VCaP (cell line): ENCODE measurements around the gene DNAH8.
A peak's percentile ranks its signal among the peaks of the same experiment; 100 is the strongest.

Source experiments
- H3K27ac ChIP-seq: fragments of 450-650 bp; 2 replicates; pipeline ENCODE4 v1.5.1; 2017
- TF ChIP-seq, protein P1 (sequence below): fragments of 450-650 bp; conservative IDR thresholded peaks from 2 replicates; pipeline ENCODE4 v1.5.1; 2017; ENCODE audit warnings: mild to moderate bottlenecking, moderate library complexity

DNAH8 gene

GRCh38 chr6:38853236-38853635 is 138.1 kb downstream of the DNAH8 start:
- H3K27ac ChIP-seq = no peak overlapping the region
- TF ChIP-seq, protein P1, sequence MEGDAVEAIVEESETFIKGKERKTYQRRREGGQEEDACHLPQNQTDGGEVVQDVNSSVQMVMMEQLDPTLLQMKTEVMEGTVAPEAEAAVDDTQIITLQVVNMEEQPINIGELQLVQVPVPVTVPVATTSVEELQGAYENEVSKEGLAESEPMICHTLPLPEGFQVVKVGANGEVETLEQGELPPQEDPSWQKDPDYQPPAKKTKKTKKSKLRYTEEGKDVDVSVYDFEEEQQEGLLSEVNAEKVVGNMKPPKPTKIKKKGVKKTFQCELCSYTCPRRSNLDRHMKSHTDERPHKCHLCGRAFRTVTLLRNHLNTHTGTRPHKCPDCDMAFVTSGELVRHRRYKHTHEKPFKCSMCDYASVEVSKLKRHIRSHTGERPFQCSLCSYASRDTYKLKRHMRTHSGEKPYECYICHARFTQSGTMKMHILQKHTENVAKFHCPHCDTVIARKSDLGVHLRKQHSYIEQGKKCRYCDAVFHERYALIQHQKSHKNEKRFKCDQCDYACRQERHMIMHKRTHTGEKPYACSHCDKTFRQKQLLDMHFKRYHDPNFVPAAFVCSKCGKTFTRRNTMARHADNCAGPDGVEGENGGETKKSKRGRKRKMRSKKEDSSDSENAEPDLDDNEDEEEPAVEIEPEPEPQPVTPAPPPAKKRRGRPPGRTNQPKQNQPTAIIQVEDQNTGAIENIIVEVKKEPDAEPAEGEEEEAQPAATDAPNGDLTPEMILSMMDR = no peak

GRCh38 chr6:38856492-38856891 is 141.4 kb downstream of the DNAH8 start:
- H3K27ac ChIP-seq = no peak overlapping the region
- TF ChIP-seq, protein P1 = no peak

DNA sequence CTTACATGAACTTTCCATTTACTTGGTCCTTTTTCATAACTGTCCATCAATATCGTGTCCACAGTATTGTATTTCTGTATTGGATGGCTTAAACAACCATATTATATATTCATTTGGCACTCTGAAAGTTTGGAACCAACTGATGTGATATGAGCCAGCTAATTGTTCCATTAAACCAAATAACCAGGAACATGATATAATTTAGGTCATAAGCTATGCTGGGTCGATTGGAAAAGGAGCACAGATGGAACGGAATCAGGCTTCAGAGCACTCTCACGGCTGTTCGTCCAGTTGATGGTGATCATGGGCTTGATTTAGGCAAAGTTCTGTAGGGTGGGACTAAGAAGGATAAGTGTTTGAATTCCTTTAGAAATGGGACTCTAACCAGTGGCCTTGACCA is 142.7 kb downstream of the DNAH8 start:
- peak overlapping the region; percentile 82 for H3K27ac ChIP-seq
- TF ChIP-seq, protein P1 = no peak

DNA sequence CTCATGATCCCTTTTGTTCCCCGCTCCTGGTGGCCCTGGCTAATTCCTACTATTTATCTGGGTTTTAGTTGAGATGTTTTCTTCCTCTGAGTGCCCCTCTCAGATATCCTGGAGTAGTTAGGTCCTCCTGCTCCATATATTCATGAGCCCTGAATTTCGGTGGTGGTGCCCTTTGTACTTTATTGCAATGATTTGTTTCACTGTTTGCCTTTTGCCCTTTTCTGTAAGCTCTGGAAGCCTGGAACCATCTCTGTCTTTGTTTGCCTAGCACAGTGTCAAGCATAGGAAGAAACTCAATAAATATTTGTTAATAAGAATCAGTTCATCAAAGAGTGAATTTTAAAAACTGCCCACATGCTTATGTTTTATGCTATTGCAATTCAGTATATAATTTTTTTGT is 144.9 kb downstream of the DNAH8 start:
- peak overlapping the region; percentile 82 for H3K27ac ChIP-seq
- TF ChIP-seq, protein P1 = no peak

GRCh38 chr6:38861926-38862401 is 146.9 kb downstream of the DNAH8 start:
- TF ChIP-seq, protein P1 = no peak
- H3K27ac ChIP-seq = peak overlapping the region; percentile 82

DNA sequence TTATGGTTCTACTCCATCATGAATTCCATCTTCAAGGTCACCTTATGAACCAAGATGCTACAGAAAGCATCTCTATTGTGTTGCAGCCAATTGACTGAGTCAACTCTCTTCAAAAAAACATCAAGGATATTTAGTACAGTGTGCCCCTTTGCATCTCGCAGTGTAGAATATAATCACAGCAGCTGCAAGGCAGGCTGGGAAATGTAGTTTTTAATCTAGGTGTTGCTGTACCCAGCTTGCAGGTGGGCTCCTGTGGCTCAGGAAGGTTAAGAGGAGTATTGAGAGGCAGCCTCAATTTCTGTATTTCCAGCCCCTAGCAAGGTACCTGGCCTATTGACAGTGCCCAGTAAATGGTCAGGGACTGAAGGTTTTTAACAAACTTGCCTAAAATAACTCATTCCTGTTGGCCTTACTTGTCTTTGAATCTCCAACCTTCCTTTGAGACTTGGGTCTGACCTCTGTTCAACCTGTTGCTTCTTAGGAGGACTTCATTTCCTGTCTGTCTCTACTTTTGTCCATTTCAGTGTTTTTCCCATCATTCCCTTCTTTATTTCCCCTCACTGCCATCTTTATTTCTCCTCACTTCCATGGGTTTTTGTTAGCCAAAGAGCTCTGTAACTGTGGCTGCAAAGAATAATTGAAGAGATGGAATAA is 150.5 kb downstream of the DNAH8 start:
- TF ChIP-seq, protein P1 = no peak
- no peak overlapping the region for H3K27ac ChIP-seq

DNA sequence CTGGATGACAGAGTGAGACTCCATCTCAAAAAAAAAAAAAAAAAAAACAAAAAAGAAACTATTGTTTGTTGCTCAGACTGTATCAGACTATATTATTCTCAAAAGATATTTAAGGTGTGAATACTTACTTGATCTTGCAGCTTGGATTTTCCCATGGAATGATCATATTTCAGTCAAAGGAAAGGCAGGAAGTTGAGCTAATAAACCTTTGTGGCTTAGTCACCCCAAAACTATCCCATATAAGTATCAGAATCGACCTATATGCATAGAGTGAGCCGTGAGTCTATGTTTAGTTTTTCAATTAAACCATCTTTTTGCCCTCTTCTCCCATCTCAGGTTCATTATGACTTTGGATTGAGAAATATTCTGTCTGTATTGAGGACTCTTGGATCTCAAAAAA is 152.6 kb downstream of the DNAH8 start:
- TF ChIP-seq, protein P1 = no peak
- no peak overlapping the region for H3K27ac ChIP-seq
